Activated T-cell treated with anti-CD3 and anti-CD28 coated beads, Interleukin-2, amount 50 U/mL, for 4 hours (primary cell): ENCODE measurements around the gene ZBTB20. TPM values are rescaled to one million over a fixed set of nuclear protein-coding genes. Genes with fewer than 3 reads are reported as not detected.
A peak's percentile ranks its signal among the peaks of the same experiment; 100 is the strongest.

Experiments used
- ATAC-seq, 2 donors: fragments of 200-7000 bp; cut with Tn5 transposase; one replicate each; pipeline ENCODE4 v1.10.0; 2021
- DNase-seq: peaks from one replicate; pipeline ENCODE4 v3.0.0-alpha.2; 2020
- H3K27me3 Mint-ChIP-seq: one replicate; pipeline ENCODE4 v1.8.0; 2021; ENCODE audit warnings: low read depth, mixed read lengths
- H3K36me3 Mint-ChIP-seq: one replicate; pipeline ENCODE4 v1.8.0; 2022; ENCODE audit warnings: mixed read lengths; ENCODE audit not compliant: insufficient read depth
- H3K4me1 Mint-ChIP-seq: one replicate; pipeline ENCODE4 v1.8.0; 2021; ENCODE audit warnings: low read depth, mixed read lengths
- H3K4me3 Mint-ChIP-seq: one replicate; pipeline ENCODE4 v1.8.0; 2021; ENCODE audit warnings: mild to moderate bottlenecking, moderate library complexity, mixed read lengths
- H3K9me3 Mint-ChIP-seq: one replicate; pipeline ENCODE4 v1.8.0; 2021; ENCODE audit warnings: mixed read lengths
- total RNA-seq, 3 donors: library from RNA; stranded (reverse); gene quantifications; one replicate each; pipeline ENCODE4 v1.2.1, GENCODE V29; 2021

ZBTB20 gene
- total RNA-seq, 3 donors from 2014 or later = 0.91 to 2.8 (median 1.8) TPM

DNA sequence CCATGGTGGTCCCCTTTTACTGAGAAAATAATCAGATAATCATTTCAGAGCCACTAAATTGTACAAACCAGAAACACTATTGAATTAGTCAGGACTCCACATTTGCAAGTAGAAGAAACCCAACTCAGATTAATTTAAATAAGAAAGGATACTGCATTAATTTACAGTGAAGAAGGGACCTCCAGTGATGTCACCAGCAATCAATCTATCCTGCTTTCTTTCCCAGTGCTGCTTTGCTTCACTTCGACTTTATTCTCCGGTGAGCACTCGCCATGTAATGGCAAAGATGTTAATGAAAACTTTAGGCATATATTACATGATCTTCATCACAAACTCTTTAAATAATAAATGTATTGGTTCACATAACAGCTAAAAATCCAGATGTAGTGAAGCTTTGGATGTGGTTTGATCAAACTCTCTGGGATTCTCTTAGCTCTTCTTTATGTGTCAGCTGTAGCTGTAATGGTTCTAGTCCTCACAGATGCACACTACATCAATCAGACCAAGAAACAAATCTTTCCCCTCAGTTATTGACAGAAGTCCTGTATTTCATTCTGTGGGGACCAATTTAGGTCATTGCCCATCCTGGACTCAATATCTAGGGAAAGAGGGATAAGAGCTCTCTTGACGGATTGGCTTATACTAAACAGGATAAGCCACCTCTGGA lies 14.2 kb upstream of the ZBTB20 start:
- no peaks in the 10 kb centered on the region for H3K36me3 Mint-ChIP-seq
- no peak for DNase-seq
- H3K4me1 Mint-ChIP-seq = peaks cover 35% of the 10 kb centered on the region
- H3K27me3 Mint-ChIP-seq = no peaks in the 10 kb centered on the region
- H3K4me3 Mint-ChIP-seq = no peak overlapping the region
- ATAC-seq = no peak
- H3K9me3 Mint-ChIP-seq = no peaks in the 10 kb centered on the region

DNA sequence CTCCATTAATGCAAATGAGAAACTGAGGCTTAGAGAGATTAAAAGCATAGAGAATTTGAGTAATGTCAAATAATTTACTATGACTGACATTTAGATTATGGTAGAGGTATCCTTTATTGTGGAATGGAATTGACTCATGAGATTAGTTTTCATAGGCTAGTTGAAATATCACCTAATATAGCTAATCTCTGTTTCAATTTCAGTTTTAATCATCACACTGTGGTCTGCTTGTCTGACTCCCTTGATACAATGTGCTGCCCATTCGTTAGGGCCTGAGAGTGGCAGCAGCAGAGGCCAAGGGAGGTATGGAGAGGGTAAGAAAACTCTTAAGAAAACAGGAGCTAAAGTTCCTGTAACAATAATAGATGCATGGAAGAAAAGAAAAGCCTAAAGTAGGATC lies 13.2 kb upstream of the ZBTB20 start:
- DNase-seq (no peak), ATAC-seq (no peak)

DNA sequence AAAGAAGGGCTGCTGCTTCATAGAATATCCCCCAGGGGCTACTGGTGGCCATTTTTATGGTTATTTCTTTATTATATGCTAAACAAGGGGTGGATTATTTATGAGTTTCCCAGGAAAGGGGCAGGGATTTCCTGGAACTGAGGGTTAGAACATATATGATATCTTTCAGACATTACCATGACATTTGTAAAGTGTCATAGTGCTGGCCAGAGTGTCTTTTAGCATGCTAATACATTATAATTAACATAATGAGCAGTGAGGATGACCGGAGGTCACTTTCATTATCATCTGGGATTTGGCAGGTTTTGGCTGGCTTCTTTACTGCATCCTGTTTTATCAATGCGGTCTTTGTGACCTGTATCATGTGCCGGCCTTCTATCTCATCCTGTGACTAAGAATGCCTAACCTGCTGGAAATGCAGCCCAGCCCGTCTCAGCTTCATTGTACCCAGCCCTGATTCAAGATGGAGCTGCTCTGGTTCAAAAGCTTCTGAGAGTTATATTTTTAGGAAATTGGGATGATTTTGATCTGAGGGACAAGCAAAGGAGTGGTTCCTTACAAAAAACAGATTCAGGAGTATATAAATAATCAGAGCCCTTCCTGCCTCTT lies 9.1 kb upstream of the ZBTB20 start:
- no peak for DNase-seq
- Mint-ChIP-seq H3K4me3 (no peak overlapping the region), H3K27me3 (no peaks in the 10 kb centered on the region), H3K4me1 (peaks cover 3% of the 10 kb centered on the region), H3K36me3 (no peaks in the 10 kb centered on the region), H3K9me3 (no peaks in the 10 kb centered on the region)
- ATAC-seq = no peak

More for the DNA sequence above, 13.2 kb upstream of the ZBTB20 start:
- Mint-ChIP-seq H3K4me1 (peaks cover 28% of the 10 kb centered on the region), H3K27me3 (no peaks in the 10 kb centered on the region), H3K9me3 (no peaks in the 10 kb centered on the region), H3K36me3 (no peaks in the 10 kb centered on the region), H3K4me3 (no peak overlapping the region)

DNA sequence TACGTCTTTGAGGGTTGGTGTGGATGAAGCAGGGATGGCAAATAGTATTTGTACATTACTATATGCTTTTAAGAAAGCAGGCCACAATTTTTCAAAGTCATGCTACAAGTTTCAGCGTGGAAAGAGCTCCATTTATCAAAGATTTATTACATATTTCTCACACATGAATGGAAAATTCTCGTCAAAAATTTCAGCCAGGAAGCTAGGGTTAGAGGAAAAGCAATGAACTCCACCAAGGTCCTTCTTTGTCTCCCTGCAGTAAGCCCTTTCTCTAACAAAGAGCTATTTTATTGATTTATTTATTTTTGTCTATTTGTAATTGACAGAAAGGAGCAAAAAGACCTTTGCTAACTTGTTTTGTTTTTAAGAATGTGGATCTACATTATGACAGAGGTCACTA lies 7.5 kb upstream of the ZBTB20 start:
- Mint-ChIP-seq H3K9me3 (no peaks in the 10 kb centered on the region), H3K4me3 (no peak overlapping the region), H3K27me3 (no peaks in the 10 kb centered on the region), H3K36me3 (peaks cover 1% of the 10 kb centered on the region), H3K4me1 (no peaks in the 10 kb centered on the region)
- ATAC-seq (no peak), DNase-seq (no peak)

DNA sequence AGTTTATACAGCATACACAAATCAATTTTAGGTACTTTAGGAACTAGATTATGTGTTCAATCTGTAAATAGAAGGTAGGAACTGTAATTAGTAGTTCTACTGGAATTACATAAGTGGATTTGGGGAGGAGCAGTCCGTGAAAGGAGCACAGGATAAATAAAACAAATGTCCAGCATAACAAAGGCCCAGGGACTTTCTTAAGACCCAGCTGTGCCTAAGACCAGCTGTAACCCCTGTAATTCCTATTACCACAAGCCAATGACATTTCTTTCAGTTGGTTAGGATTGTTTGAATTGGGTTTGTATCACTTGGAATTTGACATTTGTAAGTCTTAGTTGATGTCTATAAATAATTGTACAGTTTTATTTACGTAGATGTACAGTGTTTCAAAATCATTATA lies 4.8 kb upstream of the ZBTB20 start:
- ATAC-seq (no peak), DNase-seq (no peak)
- Mint-ChIP-seq H3K27me3 (no peaks in the 10 kb centered on the region), H3K36me3 (peaks cover 1% of the 10 kb centered on the region), H3K4me1 (peaks cover 9% of the 10 kb centered on the region), H3K9me3 (no peaks in the 10 kb centered on the region), H3K4me3 (no peak overlapping the region)

DNA sequence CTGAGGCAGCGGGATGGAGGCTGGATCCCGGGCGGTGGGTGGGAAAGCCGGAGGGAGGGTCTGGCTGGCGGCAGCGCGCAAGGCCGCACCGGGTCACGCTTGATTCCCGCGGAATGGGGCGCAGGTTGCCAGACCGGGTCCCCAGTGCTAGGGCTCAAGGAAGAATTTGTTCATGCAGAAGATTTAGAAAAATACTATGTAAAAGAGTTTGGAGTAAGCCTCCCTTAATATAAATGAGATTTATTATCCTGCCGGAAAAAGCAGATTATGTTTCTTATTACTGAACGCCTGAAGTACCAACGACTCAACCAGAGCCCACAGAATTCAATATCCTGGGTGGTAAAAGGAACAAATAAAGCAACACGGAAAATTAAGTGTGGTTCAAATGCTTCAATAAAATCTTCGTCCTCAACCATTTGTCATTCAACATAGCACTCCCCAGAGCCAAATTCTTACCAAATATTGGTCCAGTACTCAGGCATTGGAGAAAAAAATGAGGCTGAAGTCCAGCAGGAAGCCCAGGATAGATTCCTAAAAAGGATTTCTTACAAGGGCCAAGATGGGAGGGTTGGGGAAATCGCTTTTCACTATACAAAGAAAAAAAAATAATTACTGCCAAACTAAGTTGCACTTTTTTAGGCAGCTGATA lies 1.2 kb upstream of the ZBTB20 start:
- DNase-seq (no peak), ATAC-seq (no peak)
- Mint-ChIP-seq H3K27me3 (no peaks in the 10 kb centered on the region), H3K36me3 (peaks cover 4% of the 10 kb centered on the region), H3K9me3 (no peaks in the 10 kb centered on the region), H3K4me1 (peaks cover 27% of the 10 kb centered on the region), H3K4me3 (peak overlapping the region; percentile 93)

DNA sequence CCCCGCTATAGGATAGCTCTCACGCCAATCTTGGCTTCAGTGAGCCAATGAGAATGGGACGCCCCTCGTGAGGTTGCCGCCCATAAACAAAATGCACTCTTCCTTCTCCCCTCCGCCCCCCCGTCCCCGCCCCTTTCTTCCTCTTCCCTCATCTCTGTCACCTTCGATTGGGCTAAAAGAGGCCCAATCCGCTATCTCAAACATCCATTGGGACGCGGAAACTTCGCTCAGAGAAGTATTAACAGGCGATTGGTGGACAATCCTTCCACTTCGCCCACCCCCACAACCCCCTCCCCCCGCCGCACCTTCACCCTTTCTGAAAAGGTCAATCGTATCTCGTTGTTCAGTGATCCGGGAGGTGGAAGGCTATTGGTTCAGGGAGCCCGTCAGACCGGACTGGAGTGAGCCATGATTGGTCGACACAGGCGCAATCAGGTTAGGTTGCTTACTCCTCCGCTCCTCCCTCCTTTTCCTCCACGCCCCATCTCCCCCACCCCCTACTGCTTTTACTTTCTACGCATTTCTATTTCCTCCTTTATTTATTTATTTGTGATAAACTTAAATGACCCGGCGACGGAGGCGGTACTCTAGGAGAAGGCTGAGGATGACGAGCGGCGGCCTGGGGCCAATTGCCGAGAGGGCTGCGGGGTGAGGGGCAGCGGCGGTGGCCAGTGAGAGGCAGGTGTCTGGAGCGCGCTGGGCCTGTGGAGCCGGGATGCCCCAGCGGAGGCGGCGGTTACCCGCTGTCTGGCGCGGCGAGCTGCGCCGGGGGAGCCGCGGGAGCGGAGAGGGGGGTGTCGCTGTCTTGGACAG lies 447 bp upstream of the ZBTB20 start:
- DNase-seq = peak; percentile 94
- ATAC-seq = peak; percentile 82 to 83
- peak overlapping the region; percentile 93 for H3K4me3 Mint-ChIP-seq
- H3K36me3 Mint-ChIP-seq = peaks cover 4% of the 10 kb centered on the region
- no peaks in the 10 kb centered on the region for H3K27me3 Mint-ChIP-seq
- no peaks in the 10 kb centered on the region for H3K9me3 Mint-ChIP-seq
- H3K4me1 Mint-ChIP-seq = peaks cover 28% of the 10 kb centered on the region

DNA sequence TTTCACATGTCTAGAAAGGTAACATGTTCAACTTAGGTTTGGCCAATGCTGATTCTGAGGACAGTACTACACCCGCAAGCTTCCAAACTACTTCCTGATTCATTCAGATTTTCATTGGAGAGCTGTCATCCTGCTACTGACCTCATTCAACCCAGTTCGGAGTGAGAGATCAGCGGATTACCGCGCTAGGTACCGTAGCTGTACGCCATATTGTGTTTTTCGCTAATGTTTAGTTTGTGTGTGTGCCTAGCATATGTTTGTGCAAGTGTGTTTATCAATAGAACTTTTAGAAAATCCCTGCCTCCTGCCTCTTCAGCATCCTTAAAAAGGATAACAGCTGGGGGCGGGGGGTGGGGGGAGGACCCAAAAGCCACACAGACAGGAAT lies 1.1 kb downstream of the ZBTB20 start:
- ATAC-seq = peak; percentile 3 to 7
- Mint-ChIP-seq H3K4me1 (peaks cover 37% of the 10 kb centered on the region), H3K9me3 (no peaks in the 10 kb centered on the region)

DNA sequence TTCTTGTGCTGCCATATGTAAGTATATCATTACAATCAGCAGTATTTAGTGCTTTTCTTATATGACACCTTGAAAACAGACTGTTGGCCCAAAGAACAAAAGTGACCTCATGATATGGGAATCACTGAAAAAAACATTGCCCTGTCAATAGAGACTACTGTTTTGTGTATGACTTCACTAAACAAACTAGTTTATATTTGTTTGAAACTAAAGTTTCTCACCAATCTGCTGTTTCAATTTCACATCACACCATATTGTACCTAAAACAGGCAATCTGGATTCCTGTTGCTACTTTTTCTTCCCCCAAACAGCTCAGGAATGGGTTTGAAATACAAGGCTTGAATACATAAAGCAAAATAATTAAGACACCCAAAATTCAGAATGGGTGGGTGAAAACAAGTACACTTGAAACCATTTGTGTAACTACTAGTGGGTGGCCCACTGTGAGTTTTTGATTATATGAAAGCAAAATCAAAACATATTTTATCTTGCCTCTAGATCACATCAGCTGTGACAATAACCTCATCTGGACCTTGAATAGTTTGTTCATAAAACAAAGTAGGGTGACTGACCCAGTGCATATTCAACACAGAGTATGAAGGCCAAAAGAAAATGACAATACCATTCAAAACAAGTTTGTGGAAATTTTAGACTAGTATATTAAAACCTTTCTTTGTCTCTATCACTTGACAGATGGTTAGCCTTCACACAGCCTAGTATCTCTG lies 5.9 kb downstream of the ZBTB20 start:
- H3K4me1 Mint-ChIP-seq = peaks cover 38% of the 10 kb centered on the region
- no peaks in the 10 kb centered on the region for H3K9me3 Mint-ChIP-seq
- H3K36me3 Mint-ChIP-seq = peaks cover 17% of the 10 kb centered on the region
- no peak for ATAC-seq
- no peaks in the 10 kb centered on the region for H3K27me3 Mint-ChIP-seq
- H3K4me3 Mint-ChIP-seq = no peak overlapping the region
- no peak for DNase-seq

More for the DNA sequence above, 1.1 kb downstream of the ZBTB20 start:
- no peaks in the 10 kb centered on the region for H3K27me3 Mint-ChIP-seq
- peak overlapping the region; percentile 91 for H3K4me3 Mint-ChIP-seq
- peak; percentile 10 for DNase-seq
- peaks cover 8% of the 10 kb centered on the region for H3K36me3 Mint-ChIP-seq

DNA sequence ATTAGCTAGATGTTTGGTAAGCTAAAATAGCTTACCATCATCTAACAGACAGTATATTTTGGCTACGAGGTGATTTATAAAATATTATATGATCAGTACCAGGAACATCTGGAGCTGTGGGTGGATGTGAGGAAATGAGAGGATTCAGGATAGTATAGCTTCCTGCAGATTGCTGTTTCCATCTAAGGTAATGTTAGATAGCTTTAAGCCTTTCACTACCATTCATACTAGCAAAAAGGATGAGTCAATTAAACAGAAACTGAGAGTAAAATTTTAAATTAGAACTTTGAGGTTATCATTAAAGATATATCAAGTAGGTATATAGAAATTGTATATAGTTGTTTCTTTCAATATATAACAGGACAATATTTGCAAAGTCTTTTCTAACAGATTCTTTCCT lies 8.0 kb downstream of the ZBTB20 start:
- H3K9me3 Mint-ChIP-seq = no peaks in the 10 kb centered on the region
- H3K4me1 Mint-ChIP-seq = peaks cover 22% of the 10 kb centered on the region
- peak; percentile 34 to 59 for ATAC-seq
- H3K4me3 Mint-ChIP-seq = no peak overlapping the region
- no peak for DNase-seq
- H3K27me3 Mint-ChIP-seq = no peaks in the 10 kb centered on the region
- peaks cover 23% of the 10 kb centered on the region for H3K36me3 Mint-ChIP-seq

DNA sequence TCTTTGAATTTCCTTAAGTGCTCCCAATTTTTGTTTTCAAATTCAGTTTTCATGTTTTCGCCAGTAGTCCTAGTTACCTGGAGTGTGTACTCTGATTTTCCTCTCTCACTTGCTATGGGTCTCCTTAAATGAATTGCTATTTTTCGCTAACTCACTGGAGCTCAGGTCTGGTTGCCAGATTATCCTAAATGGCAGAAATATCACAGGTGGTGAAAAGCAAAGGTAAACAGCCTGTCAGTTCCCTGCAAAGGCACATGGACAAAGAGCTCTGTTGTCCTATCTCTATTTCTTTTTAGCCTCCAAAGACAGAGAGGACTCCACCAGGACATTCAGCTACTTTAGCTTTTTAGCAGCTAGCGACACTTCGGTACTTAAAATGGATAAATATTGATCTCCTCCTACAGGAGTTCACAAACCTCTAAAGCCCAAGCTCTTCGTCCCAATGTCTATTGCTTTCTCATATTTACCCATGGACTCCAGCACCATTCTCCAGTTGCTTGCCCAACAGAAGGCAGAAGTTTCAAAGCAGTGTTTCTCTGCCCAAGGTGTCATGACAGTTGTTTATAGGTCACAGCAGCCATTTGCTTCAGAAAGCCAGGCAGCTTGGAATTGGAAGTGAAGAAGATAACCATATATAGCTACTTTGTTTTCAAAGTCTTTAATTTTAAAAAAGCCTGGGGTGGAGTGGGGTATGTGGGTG lies 12.3 kb downstream of the ZBTB20 start:
- H3K4me3 Mint-ChIP-seq = no peak overlapping the region
- ATAC-seq = no peak

DNA sequence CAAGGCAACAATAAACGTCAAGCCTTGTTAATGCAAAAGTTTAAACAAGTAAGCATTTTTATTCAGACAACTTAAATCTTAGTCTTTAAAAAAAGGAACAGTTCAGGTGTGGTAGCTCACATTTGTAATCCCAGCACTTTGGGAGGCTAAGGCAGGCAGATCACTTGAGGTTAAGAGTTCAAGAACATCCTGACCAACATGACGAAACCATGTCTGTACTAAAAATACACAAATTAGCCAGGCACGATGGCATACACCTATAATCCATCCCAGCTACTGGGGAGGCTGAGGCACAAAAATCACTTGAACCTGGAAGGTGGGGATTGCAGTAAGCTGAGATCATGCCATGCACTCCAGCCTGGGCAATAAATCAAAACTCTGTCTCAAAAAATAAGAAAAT lies 19.9 kb downstream of the ZBTB20 start:
- H3K36me3 Mint-ChIP-seq = peaks cover 2% of the 10 kb centered on the region
- peaks cover 3% of the 10 kb centered on the region for H3K4me1 Mint-ChIP-seq
- H3K9me3 Mint-ChIP-seq = no peaks in the 10 kb centered on the region
- ATAC-seq = no peak
- H3K27me3 Mint-ChIP-seq = no peaks in the 10 kb centered on the region
- H3K4me3 Mint-ChIP-seq = no peak overlapping the region
- no peak for DNase-seq

More for the DNA sequence above, 12.3 kb downstream of the ZBTB20 start:
- Mint-ChIP-seq H3K36me3 (peaks cover 13% of the 10 kb centered on the region), H3K9me3 (no peaks in the 10 kb centered on the region), H3K4me1 (peaks cover 4% of the 10 kb centered on the region), H3K27me3 (no peaks in the 10 kb centered on the region)
- no peak for DNase-seq

DNA sequence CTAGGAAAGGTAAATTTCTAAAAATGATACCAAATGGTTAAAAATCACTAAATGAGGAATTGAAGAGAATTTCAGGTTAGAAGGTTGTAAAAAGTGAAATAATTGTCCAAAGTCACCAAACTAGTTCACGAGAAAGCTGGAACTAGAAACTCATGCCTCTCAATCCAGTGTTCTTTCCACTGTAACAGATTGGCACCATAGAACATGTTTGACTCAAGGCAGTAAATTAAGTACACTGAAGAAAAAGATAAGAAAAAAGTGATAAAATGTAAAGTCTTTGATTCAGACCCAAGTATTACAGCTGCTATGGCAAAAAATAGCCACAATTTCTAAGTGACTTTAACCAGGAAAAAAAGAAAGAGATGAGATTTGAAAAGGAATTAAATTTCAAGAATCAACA lies 26.5 kb downstream of the ZBTB20 start:
- peaks cover 5% of the 10 kb centered on the region for H3K4me1 Mint-ChIP-seq
- no peak for DNase-seq
- H3K27me3 Mint-ChIP-seq = no peaks in the 10 kb centered on the region
- no peak overlapping the region for H3K4me3 Mint-ChIP-seq
- H3K36me3 Mint-ChIP-seq = peaks cover 6% of the 10 kb centered on the region
- H3K9me3 Mint-ChIP-seq = no peaks in the 10 kb centered on the region
- ATAC-seq = no peak
